Hepatocyte (in vitro differentiated cells): ENCODE data around the gene SLC13A1. TPM values are rescaled to one million over a fixed set of nuclear protein-coding genes. Genes with fewer than 3 reads are reported as not detected.

ENCODE experiments used
- DNase-seq: peaks from one replicate; pipeline ENCODE4 v3.0.0-alpha.2; 2016; ENCODE audit warnings: low spot score
- H2AFZ ChIP-seq: fragments of 200-600 bp; sonication (generic); 2 replicates; pipeline ENCODE4 v1.6.0; 2016; ENCODE audit warnings: antibody characterized with exemption, mild to moderate bottlenecking
- H3K27ac ChIP-seq: fragments of 200-600 bp; sonication (generic); 2 replicates; pipeline ENCODE4 v1.5.1; 2016; ENCODE audit warnings: mild to moderate bottlenecking
- H3K27me3 ChIP-seq: fragments of 200-600 bp; sonication (generic); 2 replicates; pipeline ENCODE4 v1.6.1; 2016
- H3K36me3 ChIP-seq: fragments of 200-600 bp; sonication (generic); replicated peaks from 2 replicates; pipeline ENCODE4 v1.5.1; 2016; ENCODE audit warnings: low read depth; ENCODE audit not compliant: insufficient read depth
- H3K4me1 ChIP-seq: fragments of 200-600 bp; sonication (generic); 2 replicates; pipeline ENCODE4 v1.5.1; 2016; ENCODE audit warnings: mild to moderate bottlenecking, moderate library complexity; ENCODE audit not compliant: insufficient read depth
- H3K4me2 ChIP-seq: fragments of 200-600 bp; sonication (generic); 2 replicates; pipeline ENCODE4 v1.6.0; 2016
- H3K4me3 ChIP-seq: fragments of 200-600 bp; sonication (generic); 2 replicates; pipeline ENCODE4 v1.5.1; 2016; ENCODE audit warnings: mild to moderate bottlenecking
- H3K79me2 ChIP-seq: fragments of 200-600 bp; sonication (generic); 2 replicates; pipeline ENCODE4 v1.6.0; 2017; ENCODE audit warnings: mild to moderate bottlenecking
- H3K9me2 ChIP-seq: fragments of 200-600 bp; sonication (generic); replicated peaks from 2 replicates; pipeline ENCODE4 v1.6.0; 2017; ENCODE audit warnings: mild to moderate bottlenecking; ENCODE audit not compliant: insufficient read depth
- H3K9me3 ChIP-seq: fragments of 200-600 bp; sonication (generic); 2 replicates; pipeline ENCODE4 v1.5.1; 2016; ENCODE audit warnings: low read depth, mild to moderate bottlenecking
- H4K20me1 ChIP-seq: fragments of 200-600 bp; sonication (generic); 2 replicates; pipeline ENCODE4 v1.6.0; 2016; ENCODE audit warnings: mild to moderate bottlenecking; ENCODE audit not compliant: insufficient read depth, poor library complexity, severe bottlenecking
- EZH2 ChIP-seq: fragments of 200-600 bp; sonication (generic); IDR thresholded peaks from 2 replicates; pipeline ENCODE4 v1.6.1; 2016; ENCODE audit warnings: antibody characterized with exemption, mild to moderate bottlenecking, borderline replicate concordance
- EZH2phosphoT487 ChIP-seq: fragments of 200-600 bp; sonication (generic); IDR thresholded peaks from one replicate; pipeline ENCODE4 v1.6.1; 2018; ENCODE audit warnings: antibody characterized with exemption, mild to moderate bottlenecking, low read depth, moderate library complexity; ENCODE audit not compliant: unreplicated experiment, severe bottlenecking
- WGBS: methylation state at CpG from one replicate; pipeline ENCODE4 v1.1.6; 2016; ENCODE audit warnings: low lambda C conversion rate; ENCODE audit errors: missing lambda C conversion rate; 5-methylcytosine and 5-hydroxymethylcytosine counted together
- polyA plus RNA-seq: library from polyadenylated mRNA; unstranded; fragments of >200 nt; fragmentation: Nextera tagmentation; extraction: Ambion mirVana; gene quantifications from 2 replicates; pipeline ENCODE4 v1.2.1, GENCODE V29; 2016
- total RNA-seq: library from RNA; depleted of rRNA; stranded (reverse); fragments of >200 nt; gene quantifications from 2 replicates; pipeline ENCODE4 v1.2.3, GENCODE V29; 2014
- TF ChIP-seq, protein P1 (sequence below): fragments of 200-600 bp; sonication (generic); IDR thresholded peaks from 2 replicates; pipeline ENCODE4 v1.5.1; 2016; ENCODE audit warnings: antibody characterized with exemption, mild to moderate bottlenecking; ENCODE audit not compliant: poor library complexity

SLC13A1 gene
- total and polyA plus RNA-seq, 2 experiments from 2014 or later = 0.07 TPM; not detected in 1

DNA sequence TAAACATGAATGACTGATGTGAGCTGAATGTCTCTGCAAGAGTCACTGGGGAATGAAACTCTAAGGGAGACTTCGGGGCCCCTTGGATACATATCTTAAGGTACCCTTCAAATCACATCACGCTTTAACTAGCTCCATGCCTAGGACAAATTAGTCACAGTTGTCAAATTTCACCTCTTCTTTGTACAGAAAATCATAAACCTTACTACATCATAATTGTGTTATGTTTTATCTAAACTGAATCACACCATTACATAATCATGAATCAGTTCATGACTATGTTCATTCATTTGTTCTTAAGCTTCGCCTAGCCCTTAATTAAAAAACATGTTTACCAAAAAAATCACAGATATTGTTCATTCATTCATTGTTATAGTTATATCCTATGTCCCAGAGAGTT lies 2.1 kb upstream of the SLC13A1 start:
- no peak for DNase-seq
- H3K4me3 ChIP-seq = no peak overlapping the region
- H4K20me1 ChIP-seq = no peaks in the 10 kb centered on the region
- no peaks in the 10 kb centered on the region for H3K9me2 ChIP-seq
- H3K36me3 ChIP-seq = no peaks in the 10 kb centered on the region
- WGBS = 61% methylated on average over 3 of the region's 3 CpGs
- no peak overlapping the region for H3K27ac ChIP-seq
- no peaks in the 10 kb centered on the region for H3K79me2 ChIP-seq
- H3K9me3 ChIP-seq = no peaks in the 10 kb centered on the region
- no peak overlapping the region for H2AFZ ChIP-seq
- no peaks in the 10 kb centered on the region for H3K27me3 ChIP-seq
- H3K4me2 ChIP-seq = no peak overlapping the region
- H3K4me1 ChIP-seq = no peaks in the 10 kb centered on the region
- no peak for TF ChIP-seq EZH2phosphoT487
- no peak for TF ChIP-seq EZH2
- TF ChIP-seq, protein P1, sequence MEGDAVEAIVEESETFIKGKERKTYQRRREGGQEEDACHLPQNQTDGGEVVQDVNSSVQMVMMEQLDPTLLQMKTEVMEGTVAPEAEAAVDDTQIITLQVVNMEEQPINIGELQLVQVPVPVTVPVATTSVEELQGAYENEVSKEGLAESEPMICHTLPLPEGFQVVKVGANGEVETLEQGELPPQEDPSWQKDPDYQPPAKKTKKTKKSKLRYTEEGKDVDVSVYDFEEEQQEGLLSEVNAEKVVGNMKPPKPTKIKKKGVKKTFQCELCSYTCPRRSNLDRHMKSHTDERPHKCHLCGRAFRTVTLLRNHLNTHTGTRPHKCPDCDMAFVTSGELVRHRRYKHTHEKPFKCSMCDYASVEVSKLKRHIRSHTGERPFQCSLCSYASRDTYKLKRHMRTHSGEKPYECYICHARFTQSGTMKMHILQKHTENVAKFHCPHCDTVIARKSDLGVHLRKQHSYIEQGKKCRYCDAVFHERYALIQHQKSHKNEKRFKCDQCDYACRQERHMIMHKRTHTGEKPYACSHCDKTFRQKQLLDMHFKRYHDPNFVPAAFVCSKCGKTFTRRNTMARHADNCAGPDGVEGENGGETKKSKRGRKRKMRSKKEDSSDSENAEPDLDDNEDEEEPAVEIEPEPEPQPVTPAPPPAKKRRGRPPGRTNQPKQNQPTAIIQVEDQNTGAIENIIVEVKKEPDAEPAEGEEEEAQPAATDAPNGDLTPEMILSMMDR = no peak

DNA sequence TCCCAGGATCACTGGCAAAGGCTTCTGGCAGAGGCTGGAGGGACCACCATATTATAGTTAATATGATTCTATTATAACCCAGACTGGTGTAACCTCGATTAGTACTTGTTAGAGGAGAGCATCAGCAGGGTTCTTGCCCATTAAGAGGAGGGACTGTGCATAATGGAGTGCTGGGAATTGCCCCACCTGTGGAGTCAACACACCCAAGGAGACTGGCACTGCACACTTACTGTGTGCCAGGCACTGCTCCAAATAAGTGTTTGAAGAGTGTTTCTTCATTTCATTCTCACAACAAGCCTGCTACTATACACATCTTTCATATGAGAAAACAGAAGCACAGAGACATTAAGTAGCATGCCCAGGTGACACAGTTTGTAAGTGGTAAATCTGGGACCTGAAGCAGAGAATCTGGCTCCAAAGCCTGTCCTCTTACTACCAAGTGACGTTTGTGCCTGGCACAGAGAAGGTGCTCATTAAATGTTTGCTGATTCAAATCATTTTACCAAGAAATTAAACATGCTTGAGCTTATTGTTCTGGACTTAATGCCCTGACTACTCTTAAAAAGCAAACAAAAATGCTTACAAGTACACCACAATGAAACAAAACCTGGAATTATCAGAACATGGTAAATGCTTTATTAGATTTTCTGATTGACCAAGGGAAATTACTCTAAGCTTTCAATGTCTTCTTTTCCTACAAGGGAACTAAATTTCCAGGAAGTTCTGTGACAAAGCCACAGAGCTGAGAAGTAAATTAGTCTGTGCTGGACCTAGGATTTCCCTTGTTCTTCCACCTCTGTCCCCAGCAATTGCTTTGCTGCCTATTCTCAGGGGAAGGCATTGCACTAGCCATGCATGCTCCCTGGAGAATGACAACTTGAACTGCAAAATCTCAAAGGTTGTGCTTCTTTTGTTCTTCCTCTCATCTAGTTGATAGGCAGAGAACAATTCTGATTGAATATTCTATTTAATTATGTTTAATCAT lies 809 bp downstream of the SLC13A1 start:
- Histone ChIP-seq H3K27ac (no peak overlapping the region), H3K9me2 (no peaks in the 10 kb centered on the region), H3K4me2 (no peak overlapping the region), H3K9me3 (no peaks in the 10 kb centered on the region), H2AFZ (no peak overlapping the region), H3K4me3 (no peak overlapping the region), H3K36me3 (no peaks in the 10 kb centered on the region), H3K27me3 (no peaks in the 10 kb centered on the region), H3K79me2 (no peaks in the 10 kb centered on the region), H4K20me1 (no peaks in the 10 kb centered on the region), H3K4me1 (no peaks in the 10 kb centered on the region)
- no peak for TF ChIP-seq EZH2phosphoT487
- TF ChIP-seq, protein P1 = no peak
- no peak for TF ChIP-seq EZH2
- WGBS = 83% methylated on average over 2 of the region's 2 CpGs
- DNase-seq = no peak

DNA sequence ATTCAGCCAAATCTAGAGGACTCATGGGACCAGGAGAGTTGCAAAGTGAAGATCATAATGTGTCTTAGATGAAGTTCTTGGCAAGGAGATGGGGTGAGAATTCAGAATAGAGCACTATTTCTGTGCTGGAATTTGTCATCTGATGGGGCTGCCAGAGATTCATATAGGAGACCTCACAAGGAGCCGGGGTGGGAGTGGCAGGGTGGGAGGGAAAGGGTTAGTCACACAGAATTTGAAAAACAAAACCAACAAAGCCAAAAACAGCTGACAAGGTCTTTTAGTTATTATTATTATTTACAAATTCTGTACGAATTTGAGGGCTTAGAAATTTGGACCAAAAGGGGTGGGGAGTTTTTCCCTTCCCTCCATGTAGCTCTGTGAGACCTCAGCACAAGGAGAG lies 1.7 kb downstream of the SLC13A1 start:
- no peaks in the 10 kb centered on the region for H3K27me3 ChIP-seq
- no peaks in the 10 kb centered on the region for H3K79me2 ChIP-seq
- no peaks in the 10 kb centered on the region for H3K4me1 ChIP-seq
- WGBS = 63% methylated on average over 2 of the region's 2 CpGs
- H2AFZ ChIP-seq = no peak overlapping the region
- H3K27ac ChIP-seq = no peak overlapping the region
- no peak overlapping the region for H3K4me2 ChIP-seq
- no peaks in the 10 kb centered on the region for H4K20me1 ChIP-seq
- no peaks in the 10 kb centered on the region for H3K36me3 ChIP-seq
- TF ChIP-seq EZH2 = no peak
- TF ChIP-seq EZH2phosphoT487 = no peak
- TF ChIP-seq, protein P1 = no peak
- no peaks in the 10 kb centered on the region for H3K9me2 ChIP-seq
- no peaks in the 10 kb centered on the region for H3K9me3 ChIP-seq
- no peak overlapping the region for H3K4me3 ChIP-seq
- no peak for DNase-seq
